ENCODE results near the gene CDIP1.
A peak's percentile ranks its signal among the peaks of the same experiment; 100 is the strongest.

The CDIP1 gene

DNA sequence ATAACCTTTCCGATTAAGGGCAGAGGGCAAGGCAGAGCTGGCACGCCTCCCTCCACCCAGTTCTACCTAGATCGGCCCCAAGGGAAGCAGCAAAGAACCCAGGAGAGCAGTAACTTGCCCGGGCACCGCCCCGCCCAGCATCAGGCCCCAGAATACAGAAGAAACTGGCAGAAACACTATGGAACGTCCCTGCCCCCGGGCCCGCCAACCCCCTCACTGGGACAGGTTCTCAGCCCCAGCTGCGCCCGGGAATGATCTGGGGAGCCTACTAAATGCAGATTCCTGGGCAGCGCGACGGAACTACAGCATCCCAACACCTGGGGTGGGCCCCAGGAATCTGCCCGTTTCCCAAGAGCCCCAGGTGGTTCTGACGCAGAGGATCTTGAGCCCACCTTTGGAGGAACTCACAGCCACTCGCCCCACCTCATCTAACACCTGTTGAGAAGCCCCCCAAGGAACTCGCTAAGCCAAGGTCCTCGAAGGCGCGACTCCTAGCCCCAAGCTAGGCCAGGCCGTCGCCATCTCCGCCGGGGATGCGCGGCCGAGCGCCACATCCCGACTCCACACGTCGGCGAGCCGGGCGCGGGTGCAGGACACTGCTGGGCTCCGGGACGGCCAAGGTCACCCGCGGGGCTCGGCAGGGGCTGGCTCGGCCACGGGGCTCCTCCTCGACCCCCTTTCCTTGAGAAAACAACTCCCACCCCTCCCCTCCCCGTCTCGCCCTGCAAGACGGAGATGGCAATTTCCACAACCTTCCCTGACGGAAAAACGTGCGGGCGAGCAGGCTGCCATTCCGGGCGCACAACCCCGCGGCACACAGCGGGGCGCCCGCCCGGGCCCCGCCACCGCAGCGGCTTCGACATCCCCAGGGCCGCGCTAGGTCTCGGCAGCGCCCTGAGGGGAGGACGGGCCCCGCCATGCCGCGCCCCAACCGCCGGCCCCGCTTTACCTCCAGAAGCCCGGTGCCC, 913 bp downstream of the CDIP1 start:
- peak in 1 of 4 experiments; percentile 42 for DNase-seq

DNA sequence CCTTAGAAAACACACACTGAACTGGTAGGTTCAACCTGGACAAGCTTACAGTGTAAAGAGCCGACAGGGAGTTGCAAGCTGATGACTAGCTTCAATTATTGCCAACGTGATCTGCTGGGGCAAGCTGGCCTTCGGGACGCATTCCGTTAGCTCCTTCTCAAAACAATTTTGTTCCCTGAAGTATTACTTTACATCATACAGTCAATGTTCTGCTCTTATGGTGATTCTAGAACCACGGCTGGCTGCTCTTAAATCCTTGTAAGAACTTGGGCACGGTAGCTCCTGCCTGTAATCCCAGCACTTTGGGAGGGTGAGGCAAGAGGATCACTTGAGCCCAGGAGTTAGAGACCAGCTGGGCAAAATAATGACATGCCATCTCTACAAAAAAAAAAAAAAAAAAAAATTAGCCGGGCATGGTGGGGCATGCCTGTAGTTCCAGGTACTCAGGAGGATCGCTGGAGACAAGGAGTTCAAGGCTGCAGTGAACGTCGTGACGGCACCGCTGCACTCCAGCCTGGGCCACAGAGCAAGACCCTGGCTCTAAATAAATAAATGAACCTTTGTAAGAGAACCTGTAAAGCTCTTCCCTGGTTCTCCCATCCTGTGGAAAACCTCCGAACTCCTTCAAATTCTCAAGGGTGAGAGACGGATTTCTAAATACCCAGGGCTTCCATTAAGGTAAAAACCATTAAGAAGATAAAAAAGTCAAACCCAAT, 2.0 kb downstream of the CDIP1 start:
- DNase-seq, result no peak

GRCh38 chr16:4535627-4536108, 2.9 kb downstream of the CDIP1 start:
- DNase-seq, result no peak

GRCh38 chr16:4534151-4534790, 4.3 kb downstream of the CDIP1 start:
- DNase-seq, result peak in 1 of 4 experiments; percentile 25

DNA sequence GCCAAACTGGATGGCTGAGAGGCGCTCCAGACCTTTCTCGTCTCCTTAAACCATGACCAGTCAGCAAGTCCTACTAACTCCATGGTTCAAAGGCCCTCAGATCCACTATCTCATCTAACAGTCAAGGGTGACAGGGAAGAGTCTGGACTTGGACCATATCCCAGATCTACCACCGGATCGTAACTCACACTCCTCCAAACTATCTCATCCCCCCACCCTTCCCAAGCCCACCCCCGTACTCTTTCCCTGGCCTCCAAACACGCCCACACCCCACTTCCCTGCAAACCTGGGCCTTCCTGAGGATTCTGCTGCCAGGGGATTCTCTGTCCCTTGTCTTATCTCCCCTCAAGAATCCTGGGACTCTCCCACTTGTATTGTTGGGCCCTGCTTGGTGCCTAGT, 5.1 kb downstream of the CDIP1 start:
- DNase-seq, result no peak

DNA sequence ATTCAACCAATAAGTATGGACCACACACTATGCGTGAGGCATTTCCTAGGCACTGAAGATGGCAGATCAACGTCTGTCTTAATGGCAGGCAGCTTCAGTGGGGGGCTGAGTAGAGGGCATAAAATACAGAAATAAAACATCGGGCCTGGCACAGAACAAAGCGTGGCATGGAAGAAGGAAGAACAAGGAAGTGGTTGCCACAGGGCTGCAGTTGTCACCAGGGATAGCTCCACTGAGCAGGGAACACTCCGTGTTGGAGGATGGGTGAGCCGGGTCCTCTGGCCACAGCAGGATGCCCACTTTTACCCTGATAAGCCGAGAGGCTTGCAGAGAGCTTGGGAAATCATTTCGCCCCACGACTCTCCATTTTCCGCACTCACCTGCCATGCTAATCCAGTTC, 6.3 kb downstream of the CDIP1 start:
- DNase-seq, result no peak

DNA sequence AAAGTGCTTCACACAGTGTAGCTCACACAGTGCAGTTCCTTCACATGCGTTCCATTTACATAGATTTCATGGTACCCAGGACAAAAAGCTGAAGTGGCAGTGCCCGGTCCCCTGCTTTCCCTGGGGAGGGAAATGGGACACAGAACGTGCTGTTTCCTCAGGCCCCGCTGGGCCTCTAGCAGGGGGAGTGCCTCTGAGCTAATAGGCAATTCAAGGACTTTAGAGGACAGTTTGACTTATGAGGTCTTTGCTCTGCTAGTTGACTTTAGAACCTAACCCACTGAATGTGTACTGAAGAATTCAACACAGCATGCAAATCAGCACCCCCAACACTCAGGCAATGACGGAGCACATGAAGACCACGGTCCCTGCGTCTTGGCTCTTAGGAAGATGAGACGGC, 6.8 kb downstream of the CDIP1 start:
- no peak for DNase-seq

- DNase-seq, result no peak
Measured at GRCh38 chr16:4529085-4530060, 9.2 kb downstream of the CDIP1 start.

GRCh38 chr16:4525634-4526277, 12.8 kb downstream of the CDIP1 start:
- DNase-seq, result no peak

DNA sequence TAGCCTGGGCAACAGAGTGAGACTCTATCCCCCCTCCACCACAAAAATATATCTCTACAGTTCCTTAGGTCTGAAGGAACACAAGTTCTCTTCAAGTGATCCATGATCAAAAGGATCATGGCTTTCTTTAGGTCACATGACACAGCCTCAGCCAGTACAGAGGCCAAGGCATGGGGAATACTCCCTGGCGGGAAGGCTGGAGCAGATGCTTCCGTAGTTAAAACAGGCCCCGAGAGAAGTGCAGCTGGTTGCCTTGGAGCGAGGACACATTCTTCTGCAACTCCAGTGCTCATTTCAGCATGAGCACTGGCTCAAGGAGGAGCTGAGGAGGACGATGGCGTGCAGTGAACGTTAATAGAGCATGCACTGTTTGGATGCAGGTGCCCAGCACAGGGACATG, 13.5 kb downstream of the CDIP1 start:
- no peak for DNase-seq

DNA sequence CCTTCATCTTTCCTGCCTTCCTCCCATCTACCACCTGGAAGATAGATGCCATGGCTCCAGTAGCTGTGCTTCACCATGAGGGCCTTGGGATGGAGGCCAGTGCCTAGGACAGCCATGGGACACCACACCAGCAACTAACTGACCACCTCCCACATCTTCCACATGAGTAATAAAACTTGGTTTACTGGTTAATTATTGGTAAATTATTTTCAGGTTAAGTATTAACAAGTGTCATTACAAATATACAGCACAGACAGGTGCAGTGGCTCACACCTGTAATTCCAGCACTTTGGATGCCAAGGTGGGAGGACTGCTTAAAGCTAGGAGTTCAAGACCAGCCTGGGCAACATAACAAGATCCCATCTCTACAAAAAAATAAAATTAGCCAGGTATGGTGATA, 14.0 kb downstream of the CDIP1 start:
- DNase-seq, result no peak

GRCh38 chr16:4523686-4524085, 14.9 kb downstream of the CDIP1 start:
- DNase-seq, result no peak

GRCh38 chr16:4522051-4522581, 16.5 kb downstream of the CDIP1 start:
- no peak for DNase-seq

DNA sequence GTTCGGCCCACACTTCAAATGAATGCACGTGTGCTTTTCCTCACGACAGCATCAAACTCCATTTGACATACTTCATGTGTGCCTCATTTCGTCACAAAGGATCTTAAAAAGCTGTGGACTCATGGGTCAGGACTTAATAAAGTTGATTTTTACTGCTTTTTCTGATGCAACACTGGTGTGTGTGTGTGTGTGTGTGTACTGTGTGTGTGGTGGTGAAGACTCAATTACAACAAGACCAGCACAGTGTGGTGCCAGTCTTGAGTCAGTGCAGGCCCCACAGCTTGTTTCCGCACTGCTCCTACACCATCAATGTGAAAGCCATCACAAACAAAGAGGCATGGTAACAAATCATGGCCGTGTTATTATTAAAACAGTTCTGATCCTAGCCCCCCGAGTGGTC, 17.7 kb downstream of the CDIP1 start:
- DNase-seq, result no peak

GRCh38 chr16:4519274-4520058, 19.1 kb downstream of the CDIP1 start:
- DNase-seq, result no peak

GRCh38 chr16:4517812-4518680, 20.5 kb downstream of the CDIP1 start:
- no peak for DNase-seq

DNA sequence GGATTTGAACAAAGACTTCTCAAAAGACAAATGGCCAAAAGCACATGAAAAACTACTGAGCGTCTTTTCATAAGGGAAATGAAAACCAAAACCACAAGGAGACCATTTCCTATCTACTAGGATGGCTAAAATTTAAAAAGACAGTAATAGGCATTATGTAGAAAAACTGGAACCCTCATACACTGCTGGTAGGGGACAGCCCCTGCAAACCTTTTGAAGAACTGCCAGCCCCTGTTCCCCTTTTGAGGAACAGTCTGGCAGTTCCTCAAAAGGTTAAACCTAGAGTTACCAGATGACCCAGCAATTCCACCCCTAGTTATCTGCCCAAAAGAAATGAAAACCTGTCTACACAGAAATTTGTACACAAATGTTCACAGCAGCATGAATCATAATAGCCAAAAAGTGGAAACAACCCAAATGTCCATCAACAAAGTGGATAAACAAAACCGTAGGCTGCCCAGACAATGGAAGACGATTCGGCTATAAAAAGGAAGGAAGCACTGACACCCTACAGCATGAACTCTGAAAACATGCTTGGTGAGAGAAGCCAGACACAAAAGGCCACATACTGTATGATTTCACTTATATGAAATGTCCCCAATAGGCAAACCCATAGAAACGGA, 22.9 kb downstream of the CDIP1 start:
- no peak for DNase-seq

DNA sequence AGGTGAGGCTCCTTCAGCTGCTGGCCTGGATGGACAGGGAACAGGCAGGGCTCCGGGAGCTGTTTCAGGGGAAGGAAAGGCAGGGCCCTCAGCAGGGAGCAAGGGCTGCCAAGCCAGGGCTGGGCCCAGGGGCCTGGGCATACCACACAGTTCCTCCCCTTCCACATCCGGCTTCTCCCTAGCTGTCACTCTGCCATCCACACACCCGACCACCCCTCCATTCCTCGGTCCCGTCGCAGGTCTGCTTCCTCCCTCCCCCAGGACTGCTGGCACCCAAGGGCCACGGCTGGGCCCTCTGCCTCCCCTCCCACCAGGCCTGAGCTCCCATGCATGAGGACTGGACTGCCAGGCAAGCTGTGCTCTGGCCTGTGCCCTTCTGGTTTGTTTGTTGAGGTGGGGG, 24.0 kb downstream of the CDIP1 start:
- DNase-seq, result no peak

DNA sequence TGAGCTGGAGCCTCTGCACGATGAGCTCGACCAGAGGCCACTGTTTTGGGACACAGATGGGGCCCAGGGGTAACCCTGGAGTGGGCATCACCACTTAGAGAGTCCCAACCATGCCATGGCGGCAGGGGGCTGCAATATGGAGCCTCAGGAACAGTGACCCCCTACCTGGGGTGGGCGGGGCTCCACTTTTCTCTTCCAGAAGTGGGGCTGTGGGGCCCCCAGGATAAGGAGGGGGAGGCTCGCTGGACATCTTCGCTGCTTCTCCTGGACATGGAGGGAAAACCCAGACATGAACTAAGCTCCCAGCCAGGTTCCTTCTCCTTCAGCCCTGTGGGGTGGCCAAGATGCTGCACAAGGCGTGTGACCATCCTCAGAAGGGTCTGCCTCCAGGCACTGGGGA, 24.7 kb downstream of the CDIP1 start:
- DNase-seq, result no peak

Data from activated naive CD4-positive, alpha-beta T cell (primary cell).